Measurements from ENCODE around the gene PDX1. TPM values are rescaled to one million over a fixed set of nuclear protein-coding genes. Genes with fewer than 3 reads are reported as not detected.

PDX1 gene
- total and polyA plus RNA-seq, 9 of the 15 experiments (the other 6 are each of a cell fraction or from before 2014, with no cell fraction given), result not detected

DNA sequence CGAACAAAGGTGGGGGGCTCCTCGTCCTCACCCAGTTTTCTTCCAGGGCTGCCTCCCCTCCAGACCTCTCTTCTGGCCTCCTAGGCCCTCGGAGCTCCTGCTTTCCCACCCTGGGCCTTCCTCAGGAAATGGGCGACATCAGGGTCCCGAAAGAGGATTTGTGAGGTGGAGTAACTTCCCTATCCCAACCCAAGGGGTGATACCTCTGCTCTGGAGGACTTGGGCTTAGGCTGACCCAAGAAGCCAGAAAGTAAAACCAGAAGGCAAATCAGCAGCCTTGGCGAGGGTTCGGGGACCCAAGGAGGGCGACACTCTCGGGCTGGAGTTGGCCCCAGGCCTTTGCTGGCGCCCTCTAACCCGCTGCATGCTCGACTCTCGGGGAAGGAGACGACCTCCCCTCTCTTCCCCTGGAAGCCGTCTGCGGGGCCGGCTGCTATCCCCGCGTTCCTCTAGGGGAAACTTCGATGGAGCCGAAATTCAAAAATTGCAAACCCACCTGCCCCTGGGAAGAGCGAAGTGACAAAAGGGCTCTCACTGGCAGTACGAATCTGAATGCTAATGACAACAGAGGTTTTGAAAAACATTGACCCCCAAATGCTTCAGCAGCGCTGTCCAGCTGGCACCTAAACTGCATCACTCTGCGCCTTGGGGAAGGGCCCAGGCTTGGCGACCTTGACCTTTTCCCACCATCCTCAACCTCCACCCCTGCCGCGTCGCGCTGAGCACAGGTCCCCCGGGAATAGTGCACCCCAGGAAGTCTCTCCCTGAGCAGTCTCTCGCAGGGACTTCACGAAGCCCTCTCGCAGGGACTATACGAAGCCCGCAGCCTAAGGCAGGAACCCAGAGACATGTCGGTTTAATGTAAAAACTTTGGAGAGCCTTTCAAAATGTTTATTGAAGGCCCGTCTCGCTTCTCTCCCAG, 2.4 kb downstream of the PDX1 start:
- ChIA-PET CTCF (ENCODE audit: low intra/inter-chr PET ratio) (no interaction called here), POLR2A (interaction anchor here (0.6 kb wide), 1 partner anchor 10 kb away, joined by 3 read pairs; no protein-coding TSS in a partner anchor)
- no peaks in the 10 kb centered on the region for H3K9me3 ChIP-seq (replicated peaks; ENCODE audit: control insufficient read depth, insufficient read depth, low read depth, low read length)
- DNase-seq (ENCODE audit: extremely low read depth in 1 of 4, low spot score in 3 of 4) (no peak), FAIRE-seq (no peak), ATAC-seq (no peak)
- no peaks in the 10 kb centered on the region for H3K79me2 ChIP-seq (ENCODE audit: control insufficient read depth, insufficient read depth, low read length)
- H3K4me3 ChIP-seq, result no peak overlapping the region
- H3K9ac ChIP-seq (ENCODE audit: insufficient read depth in 1 of 2, low read depth in 2 of 2, low read length in 2 of 2), result no peak overlapping the region
- in situ Hi-C loops (cut with MboI) (no loop called here), intact Hi-C loops (cut with micrococcal nuclease) (no loop called here)
- H2AFZ ChIP-seq (ENCODE audit: low read depth, low read length), result no peak overlapping the region
- no peaks in the 10 kb centered on the region for H4K20me1 ChIP-seq (replicated peaks; ENCODE audit: control insufficient read depth, insufficient read depth, low read length)
- H3K36me3 ChIP-seq (ENCODE audit: control insufficient read depth, insufficient read depth, low read length), result no peaks in the 10 kb centered on the region
- no peaks in the 10 kb centered on the region for H3K9me1 ChIP-seq (ENCODE audit: control insufficient read depth, insufficient read depth, low read length)
- H3K27ac ChIP-seq (ENCODE audit: extremely low read depth, low read depth, low read length), result no peak overlapping the region
- no TSS peak for BruUV-seq (replicated peaks)
- WGBS (ENCODE audit: insufficient coverage, low coverage, missing lambda C conversion rate), result 1% methylated on average over 27 of the region's 39 CpGs
- H3K4me1 ChIP-seq (replicated peaks in 1 of 2; ENCODE audit: control insufficient read depth in 2 of 2, insufficient read depth in 2 of 2, low read length in 2 of 2), result peaks cover 0 to 9% of the 10 kb centered on the region in 2 experiments; a peak in 2 of 5 replicates
- peaks cover 7 to 58% of the 10 kb centered on the region in 2 experiments; a peak in 4 of 5 replicates for H3K27me3 ChIP-seq (ENCODE audit: control insufficient read depth in 2 of 2, insufficient read depth in 2 of 2, low read length in 2 of 2)
- H3K4me2 ChIP-seq (ENCODE audit: insufficient read depth, low read length), result no peak overlapping the region
- TF ChIP-seq CHD2 (IDR thresholded peaks at IDR 0.05; ENCODE audit: low read depth, low read length) (no peak), CBFA2T2 (conservative IDR thresholded peaks at IDR 0.05) (no peak), TAF9B (IDR thresholded peaks at IDR 0.05; ENCODE audit: partially characterized antibody) (no peak), BMI1 (IDR thresholded peaks at IDR 0.05; ENCODE audit: low read length) (no peak), NR2C2 (CRISPR knock-in tag; IDR thresholded peaks at IDR 0.05) (no peak), NR2C2 (tag; IDR thresholded peaks at IDR 0.05) (no peak)
- TF ChIP-seq, protein P1, sequence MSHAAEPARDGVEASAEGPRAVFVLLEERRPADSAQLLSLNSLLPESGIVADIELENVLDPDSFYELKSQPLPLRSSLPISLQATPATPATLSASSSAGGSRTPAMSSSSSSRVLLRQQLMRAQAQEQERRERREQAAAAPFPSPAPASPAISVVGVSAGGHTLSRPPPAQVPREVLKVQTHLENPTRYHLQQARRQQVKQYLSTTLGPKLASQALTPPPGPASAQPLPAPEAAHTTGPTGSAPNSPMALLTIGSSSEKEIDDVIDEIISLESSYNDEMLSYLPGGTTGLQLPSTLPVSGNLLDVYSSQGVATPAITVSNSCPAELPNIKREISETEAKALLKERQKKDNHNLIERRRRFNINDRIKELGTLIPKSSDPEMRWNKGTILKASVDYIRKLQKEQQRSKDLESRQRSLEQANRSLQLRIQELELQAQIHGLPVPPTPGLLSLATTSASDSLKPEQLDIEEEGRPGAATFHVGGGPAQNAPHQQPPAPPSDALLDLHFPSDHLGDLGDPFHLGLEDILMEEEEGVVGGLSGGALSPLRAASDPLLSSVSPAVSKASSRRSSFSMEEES (CRISPR knock-in tag; IDR thresholded peaks at IDR 0.05), result no peak
- TF ChIP-seq, protein P2, sequence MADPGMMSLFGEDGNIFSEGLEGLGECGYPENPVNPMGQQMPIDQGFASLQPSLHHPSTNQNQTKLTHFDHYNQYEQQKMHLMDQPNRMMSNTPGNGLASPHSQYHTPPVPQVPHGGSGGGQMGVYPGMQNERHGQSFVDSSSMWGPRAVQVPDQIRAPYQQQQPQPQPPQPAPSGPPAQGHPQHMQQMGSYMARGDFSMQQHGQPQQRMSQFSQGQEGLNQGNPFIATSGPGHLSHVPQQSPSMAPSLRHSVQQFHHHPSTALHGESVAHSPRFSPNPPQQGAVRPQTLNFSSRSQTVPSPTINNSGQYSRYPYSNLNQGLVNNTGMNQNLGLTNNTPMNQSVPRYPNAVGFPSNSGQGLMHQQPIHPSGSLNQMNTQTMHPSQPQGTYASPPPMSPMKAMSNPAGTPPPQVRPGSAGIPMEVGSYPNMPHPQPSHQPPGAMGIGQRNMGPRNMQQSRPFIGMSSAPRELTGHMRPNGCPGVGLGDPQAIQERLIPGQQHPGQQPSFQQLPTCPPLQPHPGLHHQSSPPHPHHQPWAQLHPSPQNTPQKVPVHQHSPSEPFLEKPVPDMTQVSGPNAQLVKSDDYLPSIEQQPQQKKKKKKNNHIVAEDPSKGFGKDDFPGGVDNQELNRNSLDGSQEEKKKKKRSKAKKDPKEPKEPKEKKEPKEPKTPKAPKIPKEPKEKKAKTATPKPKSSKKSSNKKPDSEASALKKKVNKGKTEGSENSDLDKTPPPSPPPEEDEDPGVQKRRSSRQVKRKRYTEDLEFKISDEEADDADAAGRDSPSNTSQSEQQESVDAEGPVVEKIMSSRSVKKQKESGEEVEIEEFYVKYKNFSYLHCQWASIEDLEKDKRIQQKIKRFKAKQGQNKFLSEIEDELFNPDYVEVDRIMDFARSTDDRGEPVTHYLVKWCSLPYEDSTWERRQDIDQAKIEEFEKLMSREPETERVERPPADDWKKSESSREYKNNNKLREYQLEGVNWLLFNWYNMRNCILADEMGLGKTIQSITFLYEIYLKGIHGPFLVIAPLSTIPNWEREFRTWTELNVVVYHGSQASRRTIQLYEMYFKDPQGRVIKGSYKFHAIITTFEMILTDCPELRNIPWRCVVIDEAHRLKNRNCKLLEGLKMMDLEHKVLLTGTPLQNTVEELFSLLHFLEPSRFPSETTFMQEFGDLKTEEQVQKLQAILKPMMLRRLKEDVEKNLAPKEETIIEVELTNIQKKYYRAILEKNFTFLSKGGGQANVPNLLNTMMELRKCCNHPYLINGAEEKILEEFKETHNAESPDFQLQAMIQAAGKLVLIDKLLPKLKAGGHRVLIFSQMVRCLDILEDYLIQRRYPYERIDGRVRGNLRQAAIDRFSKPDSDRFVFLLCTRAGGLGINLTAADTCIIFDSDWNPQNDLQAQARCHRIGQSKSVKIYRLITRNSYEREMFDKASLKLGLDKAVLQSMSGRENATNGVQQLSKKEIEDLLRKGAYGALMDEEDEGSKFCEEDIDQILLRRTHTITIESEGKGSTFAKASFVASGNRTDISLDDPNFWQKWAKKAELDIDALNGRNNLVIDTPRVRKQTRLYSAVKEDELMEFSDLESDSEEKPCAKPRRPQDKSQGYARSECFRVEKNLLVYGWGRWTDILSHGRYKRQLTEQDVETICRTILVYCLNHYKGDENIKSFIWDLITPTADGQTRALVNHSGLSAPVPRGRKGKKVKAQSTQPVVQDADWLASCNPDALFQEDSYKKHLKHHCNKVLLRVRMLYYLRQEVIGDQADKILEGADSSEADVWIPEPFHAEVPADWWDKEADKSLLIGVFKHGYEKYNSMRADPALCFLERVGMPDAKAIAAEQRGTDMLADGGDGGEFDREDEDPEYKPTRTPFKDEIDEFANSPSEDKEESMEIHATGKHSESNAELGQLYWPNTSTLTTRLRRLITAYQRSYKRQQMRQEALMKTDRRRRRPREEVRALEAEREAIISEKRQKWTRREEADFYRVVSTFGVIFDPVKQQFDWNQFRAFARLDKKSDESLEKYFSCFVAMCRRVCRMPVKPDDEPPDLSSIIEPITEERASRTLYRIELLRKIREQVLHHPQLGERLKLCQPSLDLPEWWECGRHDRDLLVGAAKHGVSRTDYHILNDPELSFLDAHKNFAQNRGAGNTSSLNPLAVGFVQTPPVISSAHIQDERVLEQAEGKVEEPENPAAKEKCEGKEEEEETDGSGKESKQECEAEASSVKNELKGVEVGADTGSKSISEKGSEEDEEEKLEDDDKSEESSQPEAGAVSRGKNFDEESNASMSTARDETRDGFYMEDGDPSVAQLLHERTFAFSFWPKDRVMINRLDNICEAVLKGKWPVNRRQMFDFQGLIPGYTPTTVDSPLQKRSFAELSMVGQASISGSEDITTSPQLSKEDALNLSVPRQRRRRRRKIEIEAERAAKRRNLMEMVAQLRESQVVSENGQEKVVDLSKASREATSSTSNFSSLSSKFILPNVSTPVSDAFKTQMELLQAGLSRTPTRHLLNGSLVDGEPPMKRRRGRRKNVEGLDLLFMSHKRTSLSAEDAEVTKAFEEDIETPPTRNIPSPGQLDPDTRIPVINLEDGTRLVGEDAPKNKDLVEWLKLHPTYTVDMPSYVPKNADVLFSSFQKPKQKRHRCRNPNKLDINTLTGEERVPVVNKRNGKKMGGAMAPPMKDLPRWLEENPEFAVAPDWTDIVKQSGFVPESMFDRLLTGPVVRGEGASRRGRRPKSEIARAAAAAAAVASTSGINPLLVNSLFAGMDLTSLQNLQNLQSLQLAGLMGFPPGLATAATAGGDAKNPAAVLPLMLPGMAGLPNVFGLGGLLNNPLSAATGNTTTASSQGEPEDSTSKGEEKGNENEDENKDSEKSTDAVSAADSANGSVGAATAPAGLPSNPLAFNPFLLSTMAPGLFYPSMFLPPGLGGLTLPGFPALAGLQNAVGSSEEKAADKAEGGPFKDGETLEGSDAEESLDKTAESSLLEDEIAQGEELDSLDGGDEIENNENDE (IDR thresholded peaks at IDR 0.05; ENCODE audit: low read depth, low read length), result no peak

All from K562 (cell line).